Activated T-helper 1 cell treated with anti-CD3 and anti-CD28 coated beads, Interleukin-2, amount 50 U/mL, for 16 hours (primary cell): ENCODE results near the gene DNAJB6.

Experiments used
- DNase-seq, 2 donors: peaks; one replicate each; pipeline ENCODE4 v3.0.0-alpha.2; 2020; ENCODE audit warnings: low read depth in 1 of 2, low spot score in 1 of 2

The DNAJB6 gene

GRCh38 chr7:157464111-157464970 lies 127.5 kb downstream of the DNAJB6 start:
- DNase-seq, result no peak

GRCh38 chr7:157464971-157465886 lies 128.4 kb downstream of the DNAJB6 start:
- DNase-seq, result no peak

GRCh38 chr7:157465891-157466866 lies 129.4 kb downstream of the DNAJB6 start:
- DNase-seq, result no peak

- no peak for DNase-seq
These were observed 130.1 kb downstream of the DNAJB6 start for GRCh38 chr7:157466867-157467261.
